RWPE2 (cell line): ENCODE measurements around the gene MPV17L2.

Experiments
- ATAC-seq: fragments of 200-7000 bp; cut with Tn5 transposase; 3 replicates; pipeline ENCODE4 v1.9.1; 2021; ENCODE audit warnings: low read depth
- DNase-seq: peaks from one replicate; pipeline ENCODE4 v3.0.0-alpha.2; 2020; ENCODE audit warnings: low spot score
- H3K27ac ChIP-seq: fragments of 450-650 bp; 2 replicates; pipeline ENCODE4 v1.5.1; 2017; ENCODE audit warnings: mild to moderate bottlenecking; ENCODE audit not compliant: poor library complexity, severe bottlenecking
- H3K27me3 ChIP-seq: fragments of 250-450 bp; sonication (Bioruptor Pico); 2 replicates; pipeline ENCODE4 v1.5.1; 2021; ENCODE audit warnings: mild to moderate bottlenecking, moderate library complexity; ENCODE audit not compliant: insufficient read depth, poor library complexity, severe bottlenecking
- H3K36me3 ChIP-seq: fragments of 250-450 bp; sonication (Bioruptor Pico); 2 replicates; pipeline ENCODE4 v1.5.1; 2020; ENCODE audit warnings: low read depth, mild to moderate bottlenecking, moderate library complexity
- H3K4me1 ChIP-seq: fragments of 250-450 bp; sonication (Bioruptor Pico); 2 replicates; pipeline ENCODE4 v1.5.1; 2021; ENCODE audit warnings: mild to moderate bottlenecking, moderate library complexity; ENCODE audit not compliant: insufficient read depth, poor library complexity, severe bottlenecking
- H3K4me3 ChIP-seq: fragments of 250-450 bp; sonication (Bioruptor Pico); 2 replicates; pipeline ENCODE4 v1.5.1; 2021; ENCODE audit warnings: mild to moderate bottlenecking, moderate library complexity; ENCODE audit not compliant: severe bottlenecking
- H3K9me3 ChIP-seq: fragments of 250-450 bp; sonication (Bioruptor Pico); 2 replicates; pipeline ENCODE4 v1.5.1; 2021; ENCODE audit warnings: mild to moderate bottlenecking, moderate library complexity; ENCODE audit not compliant: severe bottlenecking
- CTCF ChIP-seq: fragments of 450-650 bp; IDR thresholded peaks from one replicate; pipeline ENCODE4 v1.5.1; 2017; ENCODE audit warnings: mild to moderate bottlenecking, moderate library complexity; ENCODE audit not compliant: poor library complexity, severe bottlenecking

The MPV17L2 gene

GRCh38 chr19:18165794-18166544 is 27.0 kb upstream of the MPV17L2 start:
- no peaks in the 10 kb centered on the region for H3K27me3 ChIP-seq
- DNase-seq (no peak), ATAC-seq (no peak)
- TF ChIP-seq CTCF = no peak
- no peak overlapping the region for H3K27ac ChIP-seq
- no peaks in the 10 kb centered on the region for H3K9me3 ChIP-seq
- peaks cover 77% of the 10 kb centered on the region for H3K36me3 ChIP-seq
- H3K4me1 ChIP-seq = no peaks in the 10 kb centered on the region
- no peak overlapping the region for H3K4me3 ChIP-seq

- no peak for ATAC-seq
- peaks cover 72% of the 10 kb centered on the region for H3K36me3 ChIP-seq
These were observed 26.0 kb upstream of the MPV17L2 start for GRCh38 chr19:18167011-18167410.

GRCh38 chr19:18167975-18168645 is 24.9 kb upstream of the MPV17L2 start:
- peak; percentile 81 for TF ChIP-seq CTCF
- DNase-seq = no peak

More at GRCh38 chr19:18167011-18167410, 26.0 kb upstream of the MPV17L2 start:
- Histone ChIP-seq H3K4me3 (no peak overlapping the region), H3K9me3 (no peaks in the 10 kb centered on the region), H3K4me1 (no peaks in the 10 kb centered on the region), H3K27me3 (no peaks in the 10 kb centered on the region), H3K27ac (no peak overlapping the region)
- no peak for DNase-seq
- TF ChIP-seq CTCF = no peak

GRCh38 chr19:18168673-18169381 is 24.2 kb upstream of the MPV17L2 start:
- no peak for ATAC-seq
- peaks cover 3% of the 10 kb centered on the region for H3K4me1 ChIP-seq

More at GRCh38 chr19:18167975-18168645, 24.9 kb upstream of the MPV17L2 start:
- H3K4me1 ChIP-seq = no peaks in the 10 kb centered on the region
- peak; percentile 79 for ATAC-seq
- peaks cover 61% of the 10 kb centered on the region for H3K36me3 ChIP-seq
- no peak overlapping the region for H3K4me3 ChIP-seq
- H3K27ac ChIP-seq = no peak overlapping the region
- no peaks in the 10 kb centered on the region for H3K9me3 ChIP-seq
- no peaks in the 10 kb centered on the region for H3K27me3 ChIP-seq

More at GRCh38 chr19:18168673-18169381, 24.2 kb upstream of the MPV17L2 start:
- no peak for TF ChIP-seq CTCF
- no peak overlapping the region for H3K27ac ChIP-seq
- H3K36me3 ChIP-seq = peaks cover 53% of the 10 kb centered on the region
- H3K27me3 ChIP-seq = no peaks in the 10 kb centered on the region
- H3K4me3 ChIP-seq = no peak overlapping the region
- no peaks in the 10 kb centered on the region for H3K9me3 ChIP-seq
- no peak for DNase-seq
